ENCODE results near the gene ZNF423. TPM values are rescaled to one million over a fixed set of nuclear protein-coding genes. Genes with fewer than 3 reads are reported as not detected.

ZNF423 gene
- polyA plus RNA-seq, 1 experiment = 0.11 TPM

- Histone ChIP-seq H3K27ac (ENCODE audit: low read depth, low read length) (no peak overlapping the region), H3K9me3 (ENCODE audit: control insufficient read depth, insufficient read depth, low read length) (no peaks in the 10 kb centered on the region), H3K27me3 (ENCODE audit: control insufficient read depth, insufficient read depth, low read length) (no peaks in the 10 kb centered on the region), H3K4me3 (ENCODE audit: low read depth, low read length) (no peak overlapping the region)
- POLR2A ChIA-PET = no interaction called here
- CTCF ChIA-PET = no interaction called here
- no peak for TF ChIP-seq CTCF (IDR thresholded peaks at IDR 0.05; ENCODE audit: low read depth, low read length)
- DNase-seq (ENCODE audit: low read depth, low spot score) = no peak
These were observed 62.7 kb downstream of the ZNF423 start for GRCh38 chr16:49793244-49793643.

GRCh38 chr16:49789616-49790015 is 66.3 kb downstream of the ZNF423 start:
- Histone ChIP-seq H3K27me3 (ENCODE audit: control insufficient read depth, insufficient read depth, low read length) (no peaks in the 10 kb centered on the region), H3K9me3 (ENCODE audit: control insufficient read depth, insufficient read depth, low read length) (no peaks in the 10 kb centered on the region; the same call in 1 of the 2 replicates), H3K27ac (ENCODE audit: low read depth, low read length) (no peak overlapping the region), H3K4me3 (ENCODE audit: low read depth, low read length) (no peak overlapping the region)
- CTCF ChIA-PET = no interaction called here
- POLR2A ChIA-PET = no interaction called here
- no peak for DNase-seq (ENCODE audit: low read depth, low spot score)
- no peak for TF ChIP-seq CTCF (IDR thresholded peaks at IDR 0.05; ENCODE audit: low read depth, low read length)

- Histone ChIP-seq H3K27me3 (ENCODE audit: control insufficient read depth, insufficient read depth, low read length) (no peaks in the 10 kb centered on the region), H3K9me3 (ENCODE audit: control insufficient read depth, insufficient read depth, low read length) (no peaks in the 10 kb centered on the region; the same call in 1 of the 2 replicates), H3K4me3 (ENCODE audit: low read depth, low read length) (no peak overlapping the region), H3K27ac (ENCODE audit: low read depth, low read length) (no peak overlapping the region)
- ChIA-PET CTCF (no interaction called here), POLR2A (no interaction called here)
- no peak for DNase-seq (ENCODE audit: low read depth, low spot score)
- TF ChIP-seq CTCF (IDR thresholded peaks at IDR 0.05; ENCODE audit: low read depth, low read length) = no peak
These were observed 66.9 kb downstream of the ZNF423 start for GRCh38 chr16:49788986-49789385.

- CTCF ChIA-PET = no interaction called here
- H3K9me3 ChIP-seq (ENCODE audit: control insufficient read depth, insufficient read depth, low read length) = no peaks in the 10 kb centered on the region; the same call in 1 of the 2 replicates
- H3K4me3 ChIP-seq (ENCODE audit: low read depth, low read length) = no peak overlapping the region
- DNase-seq (ENCODE audit: low read depth, low spot score) = no peak
- H3K27ac ChIP-seq (ENCODE audit: low read depth, low read length) = no peak overlapping the region
- POLR2A ChIA-PET = no interaction called here
- H3K27me3 ChIP-seq (ENCODE audit: control insufficient read depth, insufficient read depth, low read length) = no peaks in the 10 kb centered on the region
- TF ChIP-seq CTCF (IDR thresholded peaks at IDR 0.05; ENCODE audit: low read depth, low read length) = no peak
These were observed 67.3 kb downstream of the ZNF423 start for GRCh38 chr16:49788572-49788971.

- POLR2A ChIA-PET = no interaction called here
- Histone ChIP-seq H3K27me3 (ENCODE audit: control insufficient read depth, insufficient read depth, low read length) (no peaks in the 10 kb centered on the region), H3K9me3 (ENCODE audit: control insufficient read depth, insufficient read depth, low read length) (no peaks in the 10 kb centered on the region; the same call in 1 of the 2 replicates), H3K4me3 (ENCODE audit: low read depth, low read length) (no peak overlapping the region), H3K27ac (ENCODE audit: low read depth, low read length) (no peak overlapping the region)
- CTCF ChIA-PET = no interaction called here
- TF ChIP-seq CTCF (IDR thresholded peaks at IDR 0.05; ENCODE audit: low read depth, low read length) = no peak
- no peak for DNase-seq (ENCODE audit: low read depth, low spot score)
These were observed 68.9 kb downstream of the ZNF423 start for GRCh38 chr16:49786926-49787557.
